HepG2 (cell line): ENCODE measurements around the gene SLC41A1. TPM values are rescaled to one million over a fixed set of nuclear protein-coding genes. Genes with fewer than 3 reads are reported as not detected.

Experiments used
- FOXK1 ChIP-seq: sonication (generic); formaldehyde crosslinking; IDR thresholded peaks from 2 replicates; pipeline ENCODE4 v1.4.0; 2020; ENCODE audit warnings: low read depth, missing genetic modification reagents, borderline replicate concordance
- FOXM1 ChIP-seq: sonication (generic); formaldehyde crosslinking; IDR thresholded peaks from 2 replicates; pipeline ENCODE4 v1.5.0; 2020; ENCODE audit warnings: missing genetic modification reagents
- FOXP1 ChIP-seq, 2 experiments: fragments of 450-650 bp in 1 of 2; IDR thresholded peaks; 2 replicates each; pipeline ENCODE4 v1.6.1; 2017 to 2018; ENCODE audit warnings: antibody characterized with exemption in 1 of 2
- HOXA7 ChIP-seq: sonication (generic); formaldehyde crosslinking; IDR thresholded peaks from 2 replicates; pipeline ENCODE4 v1.8.1; 2022; ENCODE audit warnings: mild to moderate bottlenecking, missing genetic modification reagents, moderate library complexity
- KAT8 ChIP-seq: IDR thresholded peaks from 2 replicates; pipeline ENCODE4 v1.6.1; 2016; ENCODE audit warnings: missing genetic modification reagents, missing compliant biosample characterization
- KDM5A ChIP-seq: fragments of 200-600 bp; sonication (generic); IDR thresholded peaks from 2 replicates; pipeline ENCODE4 v1.7.0; 2018; ENCODE audit warnings: antibody characterized with exemption, mild to moderate bottlenecking, low read length, borderline replicate concordance
- MED1 ChIP-seq: sonication (generic); formaldehyde crosslinking; IDR thresholded peaks from 2 replicates; pipeline ENCODE4 v1.4.0; 2020; ENCODE audit warnings: missing genetic modification reagents
- MEIS1 ChIP-seq: sonication (generic); formaldehyde crosslinking; IDR thresholded peaks from 2 replicates; pipeline ENCODE4 v1.9.0; 2021; ENCODE audit warnings: mild to moderate bottlenecking, missing genetic modification reagents, moderate library complexity, borderline replicate concordance
- MIER2 ChIP-seq: IDR thresholded peaks from 2 replicates; pipeline ENCODE4 v1.6.1; 2016; ENCODE audit warnings: missing biosample characterization, missing genetic modification reagents
- NFRKB ChIP-seq: fragments of 450-650 bp; IDR thresholded peaks from 2 replicates; pipeline ENCODE4 v1.6.1; 2017
- PHF21A ChIP-seq: sonication (generic); formaldehyde crosslinking; IDR thresholded peaks from 2 replicates; pipeline ENCODE4 v1.5.0; 2020; ENCODE audit warnings: mild to moderate bottlenecking, missing genetic modification reagents
- SP1 ChIP-seq, 2 experiments: fragments of 450-650 bp in 1 of 2; sonication (generic) in 1 of 2; formaldehyde crosslinking in 1 of 2; IDR thresholded peaks; 2 replicates each; pipeline versions ENCODE4 v1.4.0 to v1.6.1; 2016 to 2020; ENCODE audit warnings: missing genetic modification reagents in 1 of 2
- TBX3 ChIP-seq: fragments of 450-650 bp; IDR thresholded peaks from 2 replicates; pipeline ENCODE4 v1.6.1; 2017; ENCODE audit warnings: antibody characterized with exemption, mild to moderate bottlenecking, inconsistent platforms, borderline replicate concordance
- THYN1 ChIP-seq: sonication (generic); formaldehyde crosslinking; IDR thresholded peaks from 2 replicates; pipeline ENCODE4 v1.8.1; 2023; ENCODE audit warnings: low read depth, mild to moderate bottlenecking, moderate library complexity, missing genetic modification reagents, borderline replicate concordance
- TRIM24 ChIP-seq: sonication (generic); formaldehyde crosslinking; IDR thresholded peaks from 2 replicates; pipeline ENCODE4 v1.8.0; 2022; ENCODE audit warnings: mild to moderate bottlenecking, missing genetic modification reagents
- XRCC5 ChIP-seq: fragments of 200-400 bp; formaldehyde crosslinking; optimal IDR thresholded peaks from 2 replicates; pipeline ENCODE3; 2017; ENCODE audit warnings: mild to moderate bottlenecking, low read length
- YEATS4 ChIP-seq: sonication (generic); formaldehyde crosslinking; IDR thresholded peaks from 2 replicates; pipeline ENCODE4 v1.4.0; 2020; ENCODE audit warnings: missing genetic modification reagents, borderline replicate concordance
- ZIK1 ChIP-seq: sonication (generic); formaldehyde crosslinking; IDR thresholded peaks from 2 replicates; pipeline ENCODE4 v1.5.0; 2020; ENCODE audit warnings: mild to moderate bottlenecking, low read depth, missing genetic modification reagents, borderline replicate concordance
- ZNF605 ChIP-seq: sonication (generic); formaldehyde crosslinking; IDR thresholded peaks from 2 replicates; pipeline ENCODE4 v1.8.0; 2022; ENCODE audit warnings: mild to moderate bottlenecking, missing genetic modification reagents
- ZNF7 ChIP-seq: IDR thresholded peaks from 2 replicates; pipeline ENCODE4 v1.6.1; 2016; ENCODE audit warnings: missing biosample characterization, missing genetic modification reagents
- ZNF720 ChIP-seq: sonication (generic); formaldehyde crosslinking; IDR thresholded peaks from 2 replicates; pipeline ENCODE4 v1.4.0; 2020; ENCODE audit warnings: missing genetic modification reagents
- ZNF780A ChIP-seq: sonication (generic); formaldehyde crosslinking; IDR thresholded peaks from 2 replicates; pipeline ENCODE4 v1.8.0; 2022; ENCODE audit warnings: mild to moderate bottlenecking, missing genetic modification reagents, moderate library complexity
- ZNF792 ChIP-seq: IDR thresholded peaks from 2 replicates; pipeline ENCODE4 v1.6.1; 2016
- ZNF878 ChIP-seq: sonication (generic); formaldehyde crosslinking; IDR thresholded peaks from 2 replicates; pipeline ENCODE4 v1.8.1; 2023; ENCODE audit warnings: mild to moderate bottlenecking, missing genetic modification reagents, moderate library complexity
- ZSCAN30 ChIP-seq: sonication (generic); formaldehyde crosslinking; IDR thresholded peaks from 2 replicates; pipeline ENCODE4 v1.5.0; 2020; ENCODE audit warnings: mild to moderate bottlenecking, missing genetic modification reagents
- polyA plus RNA-seq, 8 experiments: library from polyadenylated mRNA; depleted of rRNA in 3 of 8; stranded (reverse) in 7 of 8; unstranded in 1 of 8; fragments of >200 nt; fragmentation: Illumina TruSeq in 4 of 8; extraction: Trizol in 4 of 8; gene quantifications; 2 replicates each; pipeline versions ENCODE4 v1.2.1 to v1.2.3, GENCODE V29; 2011 to 2016; ENCODE audit warnings: low read depth in 4 of 8, missing spikeins in 1 of 8, mixed read lengths in 1 of 8; ENCODE audit not compliant: insufficient read depth in 1 of 8
- total RNA-seq, 5 experiments: library from RNA; depleted of rRNA; stranded (reverse); fragments of >200 nt; fragmentation: Illumina TruSeq; extraction: Trizol; gene quantifications; 2 replicates each; pipeline ENCODE4 v1.2.3, GENCODE V29; 2016; ENCODE audit warnings: low read depth in 1 of 5
- TF ChIP-seq, protein P1 (sequence below): sonication (generic); formaldehyde crosslinking; IDR thresholded peaks from 2 replicates; pipeline ENCODE4 v1.4.0; 2020; ENCODE audit warnings: missing genetic modification reagents
- TF ChIP-seq, protein P2 (sequence below): sonication (generic); formaldehyde crosslinking; IDR thresholded peaks from 2 replicates; pipeline ENCODE4 v1.8.1; 2022; ENCODE audit warnings: mild to moderate bottlenecking, missing genetic modification reagents
- TF ChIP-seq, protein P3 (sequence below): sonication (generic); formaldehyde crosslinking; IDR thresholded peaks from 2 replicates; pipeline ENCODE4 v1.5.1; 2020; ENCODE audit warnings: mild to moderate bottlenecking, missing genetic modification reagents, moderate library complexity

Gene SLC41A1
- total and polyA plus RNA-seq, 2 of the 13 experiments (the other 11 are each of a cell fraction or from before 2014, with no cell fraction given): 2.2 to 4.6 TPM

DNA sequence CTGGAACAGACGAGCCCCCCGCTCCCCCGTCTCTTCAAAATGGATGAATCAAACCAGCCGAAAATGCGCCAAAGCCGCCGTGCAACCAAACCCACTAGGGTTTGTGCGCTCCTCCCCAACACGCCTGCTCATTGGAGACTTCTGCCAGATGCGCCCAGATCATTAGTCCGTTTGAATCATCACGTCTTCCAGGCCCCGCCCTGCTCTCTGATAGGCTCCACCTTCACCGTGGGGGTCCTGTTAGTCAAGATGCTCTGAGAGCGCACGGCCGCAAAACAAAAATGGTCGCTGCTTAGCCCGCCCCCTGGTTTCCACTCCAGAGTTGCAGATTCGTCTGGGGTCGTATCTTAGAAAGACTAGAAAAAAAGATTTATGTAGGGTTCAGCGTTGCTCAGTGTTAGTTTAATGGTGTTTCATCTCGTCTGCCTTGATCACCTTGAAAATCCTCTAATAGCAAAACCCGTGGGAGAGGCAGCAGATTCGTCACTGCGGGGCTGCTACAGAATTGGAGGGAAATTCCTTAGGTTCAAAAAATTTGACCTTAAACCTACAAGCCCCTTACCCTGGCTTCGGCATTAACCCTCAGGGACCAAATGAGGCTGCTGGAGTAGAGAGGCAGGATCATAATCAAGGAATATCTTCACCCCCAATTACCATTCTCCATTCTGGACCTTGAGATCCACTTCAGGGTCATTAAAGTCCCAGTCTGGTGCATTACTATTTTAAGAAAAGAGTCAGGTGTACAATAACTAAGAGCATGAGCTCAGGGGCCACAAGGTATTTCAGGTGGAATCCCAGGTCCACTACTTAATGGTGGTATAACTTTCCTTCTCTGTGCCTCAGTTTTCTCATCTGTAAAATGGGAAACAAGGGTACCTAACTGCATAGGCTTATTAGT, 62.6 kb downstream of the SLC41A1 start, which contains the start of gene NUCKS1 (continued):
- TF ChIP-seq THYN1 (CRISPR knock-in tag) (no peak), HOXA7 (CRISPR knock-in tag) (no peak), MED1 (CRISPR knock-in tag) (peak; percentile 32; the same call in 1 of the 2 replicates), MIER2 (CRISPR knock-in tag) (no peak), ZIK1 (CRISPR knock-in tag) (no peak), PHF21A (CRISPR knock-in tag) (peak; percentile 73), TRIM24 (no peak), ZNF878 (CRISPR knock-in tag) (0 out of 2 replicates have a peak, but pooled peaks have one; percentile 77), ZNF792 (CRISPR knock-in tag) (peak; percentile 39; the same call in 1 of the 2 replicates), FOXM1 (CRISPR knock-in tag) (peak; percentile 99), SP1 (IDR thresholded peaks at IDR 0.05) (no peak), SP1 (CRISPR knock-in tag; IDR thresholded peaks at IDR 0.05) (peak; percentile 94), MEIS1 (CRISPR knock-in tag) (no peak), KDM5A (peak; percentile 90; the same call in 1 of the 2 replicates), KAT8 (CRISPR knock-in tag) (peak; percentile 87), ZSCAN30 (CRISPR knock-in tag) (no peak), ZNF720 (CRISPR knock-in tag) (no peak), ZNF7 (CRISPR knock-in tag) (no peak), ZNF605 (peak; percentile 68), NFRKB (peak; percentile 86), TBX3 (no peak), ZNF780A (CRISPR knock-in tag) (peak; percentile 58; the same call in 1 of the 2 replicates), FOXK1 (CRISPR knock-in tag) (peak; percentile 69; the same call in 1 of the 2 replicates), FOXP1 (IDR thresholded peaks at IDR 0.05) (no peak), FOXP1 (CRISPR knock-in tag; IDR thresholded peaks at IDR 0.05) (peak; percentile 32; the same call in 1 of the 2 replicates), YEATS4 (CRISPR knock-in tag) (0 out of 2 replicates have a peak, but pooled peaks have one; percentile 66), XRCC5 (peak; percentile 67)
- TF ChIP-seq, protein P1, sequence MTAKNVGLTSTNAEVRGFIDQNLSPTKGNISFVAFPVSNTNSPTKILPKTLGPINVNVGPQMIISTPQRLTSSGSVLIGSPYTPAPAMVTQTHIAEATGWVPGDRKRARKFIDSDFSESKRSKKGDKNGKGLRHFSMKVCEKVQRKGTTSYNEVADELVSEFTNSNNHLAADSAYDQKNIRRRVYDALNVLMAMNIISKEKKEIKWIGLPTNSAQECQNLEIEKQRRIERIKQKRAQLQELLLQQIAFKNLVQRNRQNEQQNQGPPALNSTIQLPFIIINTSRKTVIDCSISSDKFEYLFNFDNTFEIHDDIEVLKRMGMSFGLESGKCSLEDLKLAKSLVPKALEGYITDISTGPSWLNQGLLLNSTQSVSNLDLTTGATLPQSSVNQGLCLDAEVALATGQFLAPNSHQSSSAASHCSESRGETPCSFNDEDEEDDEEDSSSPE (CRISPR knock-in tag): peak; percentile 94
- TF ChIP-seq, protein P2, sequence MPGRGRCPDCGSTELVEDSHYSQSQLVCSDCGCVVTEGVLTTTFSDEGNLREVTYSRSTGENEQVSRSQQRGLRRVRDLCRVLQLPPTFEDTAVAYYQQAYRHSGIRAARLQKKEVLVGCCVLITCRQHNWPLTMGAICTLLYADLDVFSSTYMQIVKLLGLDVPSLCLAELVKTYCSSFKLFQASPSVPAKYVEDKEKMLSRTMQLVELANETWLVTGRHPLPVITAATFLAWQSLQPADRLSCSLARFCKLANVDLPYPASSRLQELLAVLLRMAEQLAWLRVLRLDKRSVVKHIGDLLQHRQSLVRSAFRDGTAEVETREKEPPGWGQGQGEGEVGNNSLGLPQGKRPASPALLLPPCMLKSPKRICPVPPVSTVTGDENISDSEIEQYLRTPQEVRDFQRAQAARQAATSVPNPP (CRISPR knock-in tag): peak; percentile 22; the same call in 1 of the 2 replicates
- TF ChIP-seq, protein P3, sequence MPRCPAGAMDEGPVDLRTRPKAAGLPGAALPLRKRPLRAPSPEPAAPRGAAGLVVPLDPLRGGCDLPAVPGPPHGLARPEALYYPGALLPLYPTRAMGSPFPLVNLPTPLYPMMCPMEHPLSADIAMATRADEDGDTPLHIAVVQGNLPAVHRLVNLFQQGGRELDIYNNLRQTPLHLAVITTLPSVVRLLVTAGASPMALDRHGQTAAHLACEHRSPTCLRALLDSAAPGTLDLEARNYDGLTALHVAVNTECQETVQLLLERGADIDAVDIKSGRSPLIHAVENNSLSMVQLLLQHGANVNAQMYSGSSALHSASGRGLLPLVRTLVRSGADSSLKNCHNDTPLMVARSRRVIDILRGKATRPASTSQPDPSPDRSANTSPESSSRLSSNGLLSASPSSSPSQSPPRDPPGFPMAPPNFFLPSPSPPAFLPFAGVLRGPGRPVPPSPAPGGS (CRISPR knock-in tag): peak; percentile 39; the same call in 1 of the 2 replicates
